ENCODE results near the gene ITGA2B. TPM values are rescaled to one million over a fixed set of nuclear protein-coding genes. Genes with fewer than 3 reads are reported as not detected.
"Not testable (repeated sequence)": the region's sequence is repeated elsewhere in the genome, so short reads cannot be mapped to it uniquely, and the experiment has no call there.

The ITGA2B gene
- total and polyA plus RNA-seq, 5 experiments from 2014 or later: 0.86 to 1.6 TPM; not detected in 3

DNA sequence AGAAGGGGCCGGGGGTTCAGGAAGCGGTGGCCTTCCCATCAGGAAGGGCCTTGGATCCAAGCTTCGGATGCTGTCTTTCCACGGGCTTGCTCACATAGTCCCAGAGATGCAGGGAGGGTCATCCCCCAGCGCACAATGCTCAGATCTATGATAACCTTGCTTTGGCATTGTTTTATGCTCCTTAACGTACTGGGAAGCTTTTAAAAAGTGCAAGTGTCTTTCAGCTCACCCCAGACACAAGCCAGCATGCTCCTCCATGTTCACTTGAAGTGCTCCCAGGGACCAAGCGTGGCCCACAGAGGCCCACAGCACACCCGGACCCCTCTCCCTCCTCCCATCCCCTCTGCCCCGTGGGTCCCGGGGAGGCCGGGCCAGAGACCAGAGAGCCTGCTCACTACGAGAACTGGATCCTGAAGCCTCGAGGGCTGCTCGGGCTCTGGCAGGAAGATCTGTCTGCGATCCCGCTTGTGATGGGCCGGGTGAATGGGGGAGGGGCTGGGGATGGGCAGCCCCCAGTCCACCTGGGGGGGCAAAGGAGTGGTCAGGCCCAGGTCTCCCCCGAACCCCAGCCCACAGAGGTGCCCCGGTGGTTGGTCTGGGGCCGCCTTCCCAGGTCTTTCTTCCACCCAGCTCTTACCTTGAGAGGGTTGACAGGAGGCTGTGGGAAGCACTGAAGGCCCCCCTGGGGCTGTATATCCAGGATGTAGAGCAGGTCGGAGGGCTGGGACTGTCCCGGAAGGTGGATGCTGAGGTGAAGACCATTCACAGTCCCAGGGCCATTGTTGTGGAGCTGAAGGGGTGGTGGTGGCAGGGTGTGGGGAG lies 14.0 kb downstream of the ITGA2B start:
- H3K4me3 Mint-ChIP-seq: peak overlapping the region in 1 of 10 donors; percentile 22
- POLR2A ChIA-PET: no interaction called here
- H3K27me3 Mint-ChIP-seq: peaks cover 11 to 44% (median 16%) of the 10 kb centered on the region in 5 donors
- no peaks in the 10 kb centered on the region for H3K36me3 Mint-ChIP-seq
- peaks cover 0 to 7% (median under 1%) of the 10 kb centered on the region in 4 donors for H3K4me1 Mint-ChIP-seq
- no peak for ATAC-seq
- no peak overlapping the region for H3K27ac Mint-ChIP-seq
- no peak for DNase-seq
- no peaks in the 10 kb centered on the region for H3K9me3 Mint-ChIP-seq

DNA sequence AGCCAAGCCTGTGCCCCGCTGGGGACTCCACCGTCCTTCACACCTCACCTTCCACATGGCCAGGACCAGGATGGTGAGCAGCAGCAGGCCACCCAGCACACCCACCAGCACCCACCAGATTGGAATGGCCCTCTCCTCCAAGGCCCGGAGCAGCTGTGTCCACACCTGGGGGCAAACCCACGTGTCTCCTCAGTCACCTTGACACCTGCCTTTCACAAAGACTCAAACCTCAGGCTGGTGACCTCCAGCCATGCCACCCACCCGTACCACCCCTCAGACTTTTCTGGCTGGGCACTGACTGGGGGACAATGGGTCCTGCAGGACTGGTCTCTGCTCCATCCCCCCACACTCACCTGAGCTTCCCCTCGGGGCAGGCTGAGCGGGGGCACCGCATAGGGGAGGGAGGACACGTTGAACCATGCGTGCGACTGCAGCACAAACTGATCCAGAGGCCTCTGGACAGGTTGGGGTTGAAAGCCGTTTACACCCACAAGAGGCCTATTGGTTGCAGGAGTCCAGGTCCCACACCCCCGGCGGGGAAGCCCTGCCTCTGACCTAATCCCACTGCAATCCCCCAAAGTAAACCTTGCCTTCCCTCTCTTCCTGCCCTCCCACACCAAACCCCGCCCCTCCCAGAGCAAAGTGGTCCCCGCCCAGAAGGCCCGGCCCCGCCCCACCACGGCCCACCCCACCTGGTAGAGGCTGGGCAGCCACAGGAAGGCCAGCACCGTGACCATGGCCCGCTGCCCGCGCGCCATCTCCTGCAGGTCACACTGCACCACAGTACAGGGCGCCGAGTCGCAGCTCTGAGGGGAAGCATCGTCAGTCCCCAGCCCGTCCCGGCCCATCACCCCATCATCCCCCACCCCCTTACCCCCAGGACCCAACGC lies 14.9 kb downstream of the ITGA2B start:
- POLR2A ChIA-PET: interaction anchor here (0.5 kb wide), 1 partner anchor 346 kb away, joined by 5 read pairs; no protein-coding TSS in a partner anchor
- Mint-ChIP-seq H3K4me3 (peak overlapping the region in 1 of 10 donors; percentile 22), H3K27me3 (peaks cover 11 to 48% (median 18%) of the 10 kb centered on the region in 5 donors), H3K4me1 (peaks cover 3 to 11% (median 4%) of the 10 kb centered on the region in 4 donors), H3K9me3 (no peaks in the 10 kb centered on the region), H3K27ac (peak overlapping the region in 1 of 10 donors; percentile 49), H3K36me3 (no peaks in the 10 kb centered on the region)
- no peak for ATAC-seq
- DNase-seq: no peak

DNA sequence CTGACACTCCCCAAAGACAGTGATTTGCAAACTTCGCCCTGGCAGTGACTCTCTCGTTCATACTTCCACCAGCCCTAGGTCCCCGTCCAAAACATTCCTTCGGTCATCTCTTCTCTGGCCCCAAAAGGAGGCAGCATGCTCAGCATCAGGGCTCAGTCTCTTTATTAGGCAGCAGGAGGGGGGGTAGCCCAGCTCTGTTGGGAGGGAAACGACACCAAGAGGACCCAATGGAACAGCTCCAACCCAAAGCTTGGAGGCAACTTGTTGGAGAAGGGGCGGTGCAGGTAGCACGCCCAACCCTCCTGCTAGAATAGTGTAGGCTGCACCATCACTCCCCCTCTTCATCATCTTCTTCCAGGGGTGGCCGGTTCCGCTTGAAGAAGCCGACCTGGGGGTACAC lies 17.4 kb downstream of the ITGA2B start:
- Mint-ChIP-seq H3K27ac (no peak overlapping the region), H3K9me3 (no peaks in the 10 kb centered on the region), H3K4me3 (no peak overlapping the region), H3K36me3 (no peaks in the 10 kb centered on the region), H3K27me3 (peaks cover 20 to 50% (median 26%) of the 10 kb centered on the region in 5 donors), H3K4me1 (peaks cover 6 to 15% (median 8%) of the 10 kb centered on the region in 4 donors)
- POLR2A ChIA-PET: no interaction called here
- DNase-seq (no peak), ATAC-seq (no peak)

DNA sequence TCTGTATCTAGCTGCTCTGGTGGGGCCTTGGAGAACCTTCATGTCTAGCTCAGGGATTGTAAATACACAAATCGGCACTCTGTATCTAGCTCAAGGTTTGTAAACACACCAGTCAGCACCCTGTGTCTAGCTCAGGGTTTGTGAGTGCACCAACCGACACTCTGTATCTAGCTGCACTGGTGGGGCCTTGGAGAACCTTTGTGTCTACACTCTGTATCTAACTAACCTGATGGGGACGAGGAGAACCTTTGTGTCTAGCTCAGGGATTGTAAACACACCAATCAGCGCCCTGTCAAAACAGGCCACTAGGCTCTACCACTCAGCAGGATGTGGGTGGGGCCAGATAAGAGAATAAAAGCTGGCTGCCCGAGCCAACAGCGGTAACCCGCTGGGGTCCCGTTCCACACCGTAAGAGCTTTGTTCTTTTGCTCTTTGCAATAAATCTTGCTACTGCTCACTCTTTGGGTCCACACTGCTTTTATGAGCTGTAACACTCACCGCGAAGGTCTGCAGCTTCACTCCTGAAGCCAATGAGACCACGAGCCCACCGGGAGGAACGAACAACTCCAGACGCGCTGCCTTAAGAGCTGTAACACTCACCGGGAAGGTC lies 19.9 kb downstream of the ITGA2B start:
- DNase-seq, H3K9me3 Mint-ChIP-seq, H3K4me1 Mint-ChIP-seq, ATAC-seq, POLR2A ChIA-PET, H3K36me3 Mint-ChIP-seq: not testable (repeated sequence)
- H3K4me3 Mint-ChIP-seq: peak overlapping the region; percentile 38 to 76 (median 64)
- H3K27me3 Mint-ChIP-seq: peaks cover 16 to 47% (median 37%) of the 10 kb centered on the region in 5 donors
- H3K27ac Mint-ChIP-seq: peak overlapping the region in 2 of 10 donors; percentile 32 to 58

DNA sequence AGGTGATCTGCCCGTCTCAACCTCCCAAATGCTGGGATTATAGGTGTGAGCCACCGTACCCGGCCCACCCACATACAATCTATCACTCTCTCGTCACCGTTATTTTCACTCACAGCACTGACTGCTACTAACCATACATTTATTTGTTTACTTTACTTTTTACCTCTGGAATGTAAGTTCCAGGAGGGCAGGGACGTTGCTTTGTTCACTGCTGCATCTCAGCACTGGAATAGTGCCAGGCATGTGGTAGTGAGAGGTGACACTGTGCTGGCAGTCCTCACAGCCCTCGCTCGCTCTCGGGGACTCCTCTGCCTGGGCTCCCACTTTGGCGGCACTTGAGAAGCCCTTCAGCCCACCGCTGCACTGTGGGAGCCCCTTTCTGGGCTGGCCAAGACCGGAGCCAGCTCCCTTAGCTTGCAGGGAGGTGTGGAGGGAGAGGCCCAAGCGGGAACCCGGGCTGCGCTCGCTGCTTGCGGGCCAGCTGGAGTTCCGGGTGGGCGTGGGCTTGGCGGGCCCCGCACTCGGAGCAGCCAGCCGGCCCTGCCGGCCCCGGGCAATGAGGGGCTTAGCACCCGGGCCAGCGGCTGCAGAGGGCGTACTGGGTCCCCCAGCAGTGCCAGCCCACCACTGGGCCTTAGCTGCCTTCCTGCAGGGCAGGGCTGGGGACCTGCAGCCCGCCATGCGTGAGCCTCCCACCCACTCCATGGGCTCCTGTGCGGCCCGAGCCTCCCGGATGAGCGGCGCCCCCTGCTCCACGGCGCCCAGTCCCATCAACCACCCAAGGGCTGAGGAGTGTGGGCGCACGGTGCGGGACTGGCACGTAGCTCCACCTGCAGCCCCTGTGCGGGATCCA lies 20.8 kb downstream of the ITGA2B start:
- H3K27me3 Mint-ChIP-seq: peaks cover 12 to 47% (median 30%) of the 10 kb centered on the region in 5 donors
- H3K9me3 Mint-ChIP-seq, H3K36me3 Mint-ChIP-seq, H3K4me1 Mint-ChIP-seq, H3K27ac Mint-ChIP-seq, ATAC-seq, POLR2A ChIA-PET, H3K4me3 Mint-ChIP-seq, DNase-seq: not testable (repeated sequence)

DNA sequence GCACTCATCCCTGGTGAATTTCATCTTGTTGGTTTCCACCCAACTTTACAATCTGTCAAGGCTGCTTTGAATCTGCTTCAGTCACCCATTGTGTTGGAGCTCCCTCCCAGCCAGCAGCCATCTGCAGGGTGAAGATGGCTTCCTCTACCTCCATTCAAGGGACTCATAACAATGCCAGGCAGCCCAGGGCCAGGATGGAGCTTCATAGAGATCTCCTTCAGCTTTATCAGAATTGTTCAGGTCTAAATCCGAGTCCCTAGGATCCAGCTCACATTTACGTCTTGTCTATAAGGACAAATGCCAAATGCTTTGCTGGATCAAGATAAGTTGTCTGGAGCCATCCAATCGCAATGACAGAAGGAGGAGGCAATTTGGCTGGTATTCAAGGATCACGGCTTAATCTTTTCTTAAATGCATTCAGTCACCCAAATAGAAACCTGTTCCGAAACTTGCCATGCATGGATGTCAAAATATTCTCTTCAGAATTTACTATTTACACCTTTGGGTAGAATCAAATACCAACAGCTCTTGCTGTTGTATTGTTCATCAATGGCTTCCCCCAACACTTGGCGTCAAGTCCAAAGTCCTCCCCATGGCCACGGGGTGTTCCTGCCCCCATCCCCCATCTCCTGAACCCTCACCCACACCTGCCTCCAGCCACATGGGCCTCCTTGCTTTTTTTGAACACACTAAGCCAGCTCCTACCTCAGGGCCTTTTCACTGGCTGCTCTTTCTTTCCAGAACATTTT lies 22.0 kb downstream of the ITGA2B start:
- peaks cover 6 to 10% (median 8%) of the 10 kb centered on the region in 4 donors for H3K4me1 Mint-ChIP-seq
- H3K9me3 Mint-ChIP-seq: no peaks in the 10 kb centered on the region
- DNase-seq: no peak
- no peak for ATAC-seq
- peak overlapping the region in 1 of 10 donors; percentile 19 for H3K27ac Mint-ChIP-seq
- peaks cover 12 to 47% (median 23%) of the 10 kb centered on the region in 5 donors for H3K27me3 Mint-ChIP-seq
- H3K4me3 Mint-ChIP-seq: peak overlapping the region in 1 of 10 donors; percentile 29
- H3K36me3 Mint-ChIP-seq: no peaks in the 10 kb centered on the region
- POLR2A ChIA-PET: no interaction called here

DNA sequence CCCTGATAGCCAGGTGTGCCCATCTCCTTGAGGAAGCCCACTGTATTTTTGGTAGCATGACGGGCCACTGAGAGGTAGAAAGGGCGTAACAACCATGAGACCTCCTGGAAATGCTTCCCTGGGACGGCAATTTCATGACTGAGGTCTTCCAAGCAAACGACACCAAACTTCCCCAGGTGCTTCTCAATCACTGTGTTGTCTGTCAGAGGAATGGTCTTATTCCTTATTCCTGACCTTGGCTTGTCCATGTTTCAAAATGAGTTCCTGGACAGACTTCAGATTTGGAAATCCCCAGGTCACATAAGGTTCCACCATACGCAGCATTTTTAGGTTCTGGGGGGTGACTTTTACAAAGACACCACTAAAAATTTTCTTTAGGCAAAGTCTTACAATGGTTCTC lies 24.4 kb downstream of the ITGA2B start:
- not testable (repeated sequence) for DNase-seq, H3K27ac Mint-ChIP-seq, H3K9me3 Mint-ChIP-seq, H3K4me1 Mint-ChIP-seq, H3K36me3 Mint-ChIP-seq, ATAC-seq
- POLR2A ChIA-PET: interaction anchor here (0.7 kb wide), 1 partner anchor 144 kb away, joined by 3 read pairs; no protein-coding TSS in a partner anchor
- Mint-ChIP-seq H3K27me3 (peaks cover 3 to 31% (median 19%) of the 10 kb centered on the region in 5 donors), H3K4me3 (peak overlapping the region in 9 of 10 donors; percentile 30 to 86 (median 48))

DNA sequence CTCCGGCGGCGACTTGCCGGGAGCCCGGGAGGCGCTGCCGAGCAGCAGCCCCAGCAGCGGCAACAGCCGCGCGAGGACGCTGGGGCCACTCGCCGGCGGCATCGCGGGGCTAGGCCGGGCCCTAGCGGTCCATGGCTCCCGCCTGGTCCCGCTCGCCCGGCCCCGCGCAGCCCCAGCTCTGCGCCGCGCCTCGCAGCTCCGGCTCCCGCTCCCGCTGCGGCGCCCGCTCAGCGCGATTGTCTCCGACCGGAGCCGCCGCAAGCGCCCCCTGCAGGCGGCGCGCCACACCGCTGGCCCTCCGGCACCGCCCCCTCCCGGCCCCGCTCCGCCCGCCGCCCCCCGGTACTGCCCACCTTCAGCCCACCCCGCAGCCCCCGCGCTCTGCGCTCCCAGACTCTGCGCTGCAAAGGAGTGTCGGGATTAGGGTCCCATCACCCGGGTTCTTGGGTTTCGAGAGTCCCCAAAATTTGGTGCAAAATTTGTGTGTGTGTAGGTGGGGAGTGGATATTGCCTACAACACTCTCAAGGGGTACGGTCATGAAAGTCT lies 25.8 kb downstream of the ITGA2B start, which contains the start of gene FAM171A2:
TSS of gene FAM171A2 (minus strand) at position 241 of the 547 bp plus-strand sequence. CDS start at position 102, 139 bp downstream.
- peaks cover 8 to 11% (median 8%) of the 10 kb centered on the region in 4 donors for H3K4me1 Mint-ChIP-seq
- no peaks in the 10 kb centered on the region for H3K9me3 Mint-ChIP-seq
- no peak within 1 kb of the TSS for H3K27ac Mint-ChIP-seq
- peaks cover 3 to 31% (median 11%) of the 10 kb centered on the region in 5 donors for H3K27me3 Mint-ChIP-seq
- H3K4me3 Mint-ChIP-seq: peak within 1 kb of the TSS; percentile 72 to 87 (median 80)
- no peaks in the 10 kb centered on the region for H3K36me3 Mint-ChIP-seq
- DNase-seq: peak; percentile 50 to 80 (median 72)
- POLR2A ChIA-PET: interaction anchor here (2.0 kb wide), 1 partner anchor 10 kb away, joined by 10 read pairs; no protein-coding TSS in a partner anchor
- peak; percentile 89 to 91 for ATAC-seq

DNA sequence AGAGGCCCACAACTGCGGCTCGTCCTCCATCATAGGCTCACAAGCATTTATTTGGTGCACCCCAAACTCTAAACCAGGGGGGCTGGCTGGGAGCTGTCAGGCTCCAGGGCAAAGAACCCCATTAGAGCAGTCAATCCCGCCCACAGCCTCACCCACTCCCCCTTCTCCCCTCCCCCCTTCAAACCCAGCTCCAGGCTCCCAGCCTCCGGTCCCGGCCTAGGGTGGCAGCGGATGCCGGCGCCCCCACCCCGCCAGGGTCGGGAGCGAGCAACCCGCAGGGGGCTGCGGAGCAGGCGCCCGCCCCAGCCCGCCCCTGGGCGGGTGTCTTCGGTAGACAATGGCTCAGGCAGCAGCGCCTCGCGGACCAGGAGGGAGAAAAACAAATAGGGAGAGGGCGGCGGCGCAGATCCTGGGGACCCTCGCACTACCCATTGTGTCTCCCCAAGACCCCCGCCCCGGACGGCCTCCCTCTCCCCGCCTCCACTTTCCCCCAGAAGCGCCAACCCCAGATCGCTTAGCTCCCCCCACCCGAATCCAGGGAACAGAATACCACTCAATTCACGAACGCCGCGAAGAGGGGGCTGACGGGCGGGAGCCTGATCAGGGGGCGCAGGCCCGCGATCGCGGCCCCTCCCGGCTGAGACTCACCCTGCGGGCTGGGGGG lies 26.4 kb downstream of the ITGA2B start:
- H3K9me3 Mint-ChIP-seq: no peaks in the 10 kb centered on the region
- peak overlapping the region; percentile 69 to 82 (median 72) for H3K4me3 Mint-ChIP-seq
- POLR2A ChIA-PET: interaction anchor here (2.0 kb wide), 1 partner anchor 10 kb away, joined by 10 read pairs; no protein-coding TSS in a partner anchor
- DNase-seq (peak in 3 of 10 donors; percentile 9 to 33 (median 20)), ATAC-seq (peak; percentile 45 to 46)
- H3K36me3 Mint-ChIP-seq: no peaks in the 10 kb centered on the region
- peaks cover 3 to 27% (median 7%) of the 10 kb centered on the region in 5 donors for H3K27me3 Mint-ChIP-seq
- H3K27ac Mint-ChIP-seq: no peak overlapping the region
- H3K4me1 Mint-ChIP-seq: peaks cover 8 to 13% (median 10%) of the 10 kb centered on the region in 4 donors

DNA sequence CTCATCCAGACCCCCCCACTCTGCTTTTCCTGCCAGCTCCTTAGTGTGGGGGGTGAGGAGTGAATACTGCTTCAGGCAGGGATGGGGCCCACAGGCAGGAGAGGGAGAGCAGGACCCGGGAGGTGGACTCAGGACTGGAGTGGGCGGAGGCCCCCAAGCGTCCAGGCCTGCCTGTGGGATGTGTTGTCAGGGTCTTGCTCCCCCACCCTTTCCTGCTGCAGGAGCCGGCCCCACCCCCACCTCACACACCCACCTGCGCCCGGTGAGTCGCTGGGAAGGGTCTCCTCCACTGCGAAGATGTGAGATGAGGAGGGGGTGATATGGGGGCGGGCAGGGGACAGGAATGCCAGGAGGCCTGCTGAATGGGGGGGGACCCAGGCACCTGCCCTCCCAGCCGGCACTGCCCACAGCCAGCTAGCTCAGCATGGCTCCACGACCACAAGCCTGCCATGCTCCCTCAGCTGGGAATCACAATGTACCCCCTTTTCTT lies 26.9 kb downstream of the ITGA2B start:
- peak overlapping the region in 7 of 10 donors; percentile 12 to 72 (median 43) for H3K4me3 Mint-ChIP-seq
- no peaks in the 10 kb centered on the region for H3K9me3 Mint-ChIP-seq
- H3K27ac Mint-ChIP-seq: no peak overlapping the region
- POLR2A ChIA-PET: interaction anchor here (0.5 to 2.0 kb wide), 2 partner anchors 9 to 140 kb away, joined by 3 to 10 read pairs; no protein-coding TSS in a partner anchor
- ATAC-seq (no peak), DNase-seq (peak in 1 of 10 donors; percentile 55)
- H3K27me3 Mint-ChIP-seq: peaks cover 0 to 21% (median 7%) of the 10 kb centered on the region in 5 donors
- H3K4me1 Mint-ChIP-seq: peaks cover 8 to 13% (median 9%) of the 10 kb centered on the region in 4 donors
- H3K36me3 Mint-ChIP-seq: no peaks in the 10 kb centered on the region

Data from naive thymus-derived CD8-positive, alpha-beta T cell (primary cell).